HG02642 (cell line): Measurements from ENCODE around the gene PEX5L.
"Not testable (repeated sequence)": the region's sequence is repeated elsewhere in the genome, so short reads cannot be mapped to it uniquely, and the experiment has no call there.

Experiments
- ATAC-seq: cut with Tn5 transposase; IDR thresholded peaks from one replicate; pipeline ENCODE4 v1.9.1; 2021; ENCODE audit warnings: mild to moderate bottlenecking; ENCODE audit not compliant: unreplicated experiment, poor library complexity

Gene PEX5L

GRCh38 chr3:180017846-180018245, 18.9 kb downstream of the PEX5L start:
- no peak for ATAC-seq

- no peak for ATAC-seq
Observed at GRCh38 chr3:180011927-180012326, 24.8 kb downstream of the PEX5L start.

DNA sequence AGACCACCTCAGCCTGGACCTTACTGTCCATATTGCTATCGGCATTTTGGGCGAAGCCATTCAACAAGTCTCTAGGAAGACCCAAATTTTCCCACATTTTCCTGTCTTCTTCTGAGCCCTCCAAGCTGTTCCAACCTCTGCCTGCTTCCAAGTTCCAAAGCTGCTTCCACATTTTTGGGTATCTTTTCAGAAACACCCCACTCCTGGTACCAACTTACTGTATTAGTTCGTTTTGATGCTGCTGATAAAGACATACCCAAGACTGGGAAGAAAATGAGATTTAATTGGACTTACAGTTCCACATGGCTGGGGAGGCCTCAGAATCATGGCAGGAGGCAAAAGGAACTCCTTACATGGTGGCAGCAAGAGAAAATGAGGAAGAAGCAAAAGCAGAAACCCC, 28.4 kb downstream of the PEX5L start:
- ATAC-seq, result not testable (repeated sequence)

DNA sequence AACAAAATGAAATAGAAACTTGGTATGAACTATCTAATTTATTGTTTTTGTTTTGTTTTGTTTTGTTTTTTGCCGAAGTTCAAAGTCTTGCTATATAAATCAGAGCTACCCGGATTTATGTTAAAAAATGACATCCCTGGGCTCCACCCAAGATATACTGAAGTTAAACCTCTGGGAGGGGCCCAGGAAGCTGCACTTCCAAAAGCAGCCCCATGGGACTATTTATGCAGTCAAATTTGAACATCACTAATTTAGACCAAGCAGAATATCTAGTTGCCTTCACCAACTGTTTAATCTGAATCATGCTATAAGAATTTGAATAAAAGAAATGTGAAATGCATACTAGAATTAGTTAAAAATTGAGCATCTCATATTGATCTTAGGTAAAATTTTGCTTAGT, 32.2 kb downstream of the PEX5L start:
- ATAC-seq, result no peak

DNA sequence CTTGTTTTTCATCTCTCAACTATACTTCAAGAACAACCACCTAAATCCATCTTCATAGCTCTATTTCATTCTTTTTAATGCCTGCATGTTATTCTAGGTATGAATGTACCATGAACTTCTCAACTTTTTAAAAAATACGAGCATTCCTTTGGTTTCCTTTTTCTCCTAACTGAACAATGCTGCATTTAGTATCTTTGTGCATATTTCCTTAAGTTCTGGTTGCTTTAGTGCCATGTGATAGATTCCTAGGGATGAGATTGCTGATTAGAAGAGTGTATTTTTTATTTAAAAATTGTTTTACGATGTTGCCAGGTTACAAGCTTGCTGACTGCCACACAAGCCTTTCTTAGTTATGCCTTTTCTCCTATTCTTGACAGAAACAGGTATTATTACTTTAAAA, 34.7 kb downstream of the PEX5L start:
- ATAC-seq, result no peak

DNA sequence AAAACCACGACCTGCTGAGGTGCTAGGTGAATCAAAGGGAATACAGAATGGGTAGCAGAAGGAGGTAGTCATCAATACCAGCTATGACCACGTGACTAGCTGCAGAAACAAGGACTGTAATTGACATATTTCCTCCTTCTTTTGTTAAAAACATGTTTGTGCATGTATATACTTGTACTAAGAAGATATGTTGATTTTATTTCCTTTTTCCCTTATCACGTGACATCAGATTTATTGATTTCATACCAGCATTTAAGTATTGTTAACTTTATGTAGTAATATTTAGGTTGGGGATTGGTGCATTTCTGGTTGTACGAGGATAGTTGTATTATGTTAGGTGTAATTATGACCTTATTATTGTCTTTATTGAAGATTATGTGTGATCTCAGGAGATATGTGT, 36.2 kb downstream of the PEX5L start:
- ATAC-seq, result no peak

DNA sequence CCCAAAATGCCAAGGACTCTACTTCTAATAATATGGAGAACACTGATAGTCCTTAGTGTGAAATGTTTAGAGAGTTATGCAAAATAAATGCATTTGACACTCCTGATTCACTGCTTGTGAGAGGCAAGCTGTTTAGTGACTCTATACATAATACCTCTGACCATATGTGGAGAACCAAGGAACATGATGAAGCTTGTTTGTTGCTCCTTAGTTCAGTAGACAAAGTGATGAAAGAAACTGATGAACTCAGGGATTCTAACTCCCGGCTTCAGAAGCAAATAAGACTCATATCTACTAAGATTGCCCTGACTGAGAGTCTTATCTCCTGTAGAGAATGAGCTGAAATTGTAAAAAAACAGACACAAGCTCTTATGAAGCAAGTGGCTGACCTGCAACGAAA, 41.3 kb downstream of the PEX5L start:
- ATAC-seq, result no peak

- no peak for ATAC-seq
Observed at GRCh38 chr3:179991883-179992282, 44.9 kb downstream of the PEX5L start.

DNA sequence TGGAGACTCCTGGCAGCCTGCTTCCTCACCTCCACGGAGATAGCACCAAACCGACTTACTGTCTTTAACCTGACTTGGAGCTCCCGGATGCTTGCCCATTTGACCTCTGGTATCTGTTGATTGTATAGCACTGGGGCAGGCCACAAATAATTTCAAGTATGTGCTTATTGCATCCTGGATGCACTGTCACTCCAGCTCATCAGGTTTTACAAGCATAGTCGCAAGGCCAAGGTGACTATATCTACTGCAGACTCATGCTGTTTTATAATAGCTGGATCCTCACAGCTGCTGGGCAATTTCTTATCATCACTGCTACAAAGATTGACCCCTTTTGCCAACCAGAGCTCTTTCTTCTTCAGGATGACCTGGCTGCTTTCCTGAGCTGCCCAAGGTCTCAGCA, 45.6 kb downstream of the PEX5L start:
- no peak for ATAC-seq

GRCh38 chr3:179981646-179982045, 55.1 kb downstream of the PEX5L start:
- ATAC-seq, result no peak

DNA sequence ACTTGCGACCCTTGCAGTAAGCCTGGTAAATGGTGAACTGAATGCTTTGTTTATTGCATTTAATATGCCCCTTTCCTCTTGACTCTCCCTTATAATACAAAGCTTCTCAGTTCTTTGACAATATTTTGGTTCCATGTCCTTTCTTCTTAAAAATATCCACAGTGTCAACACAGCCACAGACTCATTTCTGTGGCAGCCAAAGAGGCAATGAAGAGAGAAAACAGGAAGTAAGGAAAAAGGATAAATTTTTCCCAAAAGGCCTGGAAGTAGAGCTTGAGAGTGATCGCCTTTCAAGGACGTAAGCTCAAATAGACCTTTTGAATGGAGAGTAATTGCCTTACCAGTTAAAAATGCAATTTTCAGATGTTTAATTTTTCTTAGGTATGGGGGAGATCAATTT, 59.4 kb downstream of the PEX5L start:
- no peak for ATAC-seq

DNA sequence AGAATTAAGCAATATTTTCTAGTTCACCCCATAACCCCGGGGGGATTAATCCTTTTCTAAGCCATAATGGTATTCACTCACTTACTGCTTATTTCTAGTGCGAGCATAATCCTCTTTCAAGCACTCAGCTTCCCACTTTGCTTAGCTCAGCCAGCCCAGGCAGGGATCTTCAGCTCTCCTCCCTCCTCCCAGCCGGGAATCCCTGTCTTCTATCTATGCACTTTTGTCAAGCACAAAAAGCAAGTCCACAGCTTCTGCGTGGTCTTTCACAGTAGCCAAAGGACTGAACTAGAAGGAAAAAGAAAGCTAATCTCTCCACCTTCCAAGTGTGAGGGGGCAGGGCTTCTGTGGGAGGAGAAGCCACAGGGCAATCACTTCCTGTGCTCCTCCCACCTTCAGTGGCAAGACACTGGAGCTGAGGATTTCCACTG, 62.8 kb downstream of the PEX5L start:
- ATAC-seq, result peak; percentile 55

DNA sequence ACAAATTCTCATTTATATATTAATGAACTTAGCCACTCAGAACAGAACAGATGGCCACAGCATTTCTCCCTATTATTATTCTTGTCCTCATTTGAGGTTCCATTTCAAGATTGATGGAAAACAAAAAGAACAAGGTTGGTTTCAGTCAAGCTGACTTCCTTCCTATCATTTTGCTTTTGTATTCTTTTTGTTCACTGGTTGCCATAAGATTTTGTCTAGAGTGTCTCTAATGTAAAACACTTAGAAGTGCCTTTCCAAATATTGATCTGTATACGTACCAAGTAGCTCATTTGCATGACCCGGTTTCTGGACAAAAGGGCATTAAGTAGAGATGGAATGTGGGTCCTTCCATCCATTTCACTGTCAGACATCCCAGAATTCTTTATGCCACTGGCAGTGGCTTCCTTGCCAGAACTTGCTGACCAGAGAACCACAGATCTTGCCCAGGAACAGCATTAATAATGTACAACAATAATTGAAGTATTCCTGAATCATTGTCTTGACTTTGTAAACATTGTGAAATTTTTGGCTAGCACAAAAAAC, 63.8 kb downstream of the PEX5L start:
- ATAC-seq, result no peak

GRCh38 chr3:179971280-179971679, 65.5 kb downstream of the PEX5L start:
- ATAC-seq, result no peak

GRCh38 chr3:179970746-179971145, 66.0 kb downstream of the PEX5L start:
- no peak for ATAC-seq

DNA sequence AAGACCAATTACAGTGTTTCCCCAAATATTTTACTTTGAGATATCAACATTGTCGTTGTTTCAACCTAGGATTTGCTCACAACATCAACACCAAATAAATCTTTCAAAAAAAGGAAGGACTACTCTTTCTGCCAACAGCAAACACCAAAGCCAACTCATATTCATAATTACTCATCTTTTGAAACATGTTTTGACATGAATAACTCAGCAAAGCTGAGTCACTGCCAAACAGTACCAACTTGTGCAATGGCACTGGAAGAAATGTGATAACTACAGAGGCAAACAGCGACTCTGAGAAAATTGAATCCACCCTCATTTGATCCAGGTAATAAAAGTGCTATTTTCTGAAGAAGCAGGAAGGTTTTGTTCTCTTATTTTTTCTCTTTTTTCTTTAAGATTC, 67.2 kb downstream of the PEX5L start:
- peak; percentile 27 for ATAC-seq

- ATAC-seq, result peak; percentile 89
Observed at GRCh38 chr3:179967622-179968021, 69.1 kb downstream of the PEX5L start.

DNA sequence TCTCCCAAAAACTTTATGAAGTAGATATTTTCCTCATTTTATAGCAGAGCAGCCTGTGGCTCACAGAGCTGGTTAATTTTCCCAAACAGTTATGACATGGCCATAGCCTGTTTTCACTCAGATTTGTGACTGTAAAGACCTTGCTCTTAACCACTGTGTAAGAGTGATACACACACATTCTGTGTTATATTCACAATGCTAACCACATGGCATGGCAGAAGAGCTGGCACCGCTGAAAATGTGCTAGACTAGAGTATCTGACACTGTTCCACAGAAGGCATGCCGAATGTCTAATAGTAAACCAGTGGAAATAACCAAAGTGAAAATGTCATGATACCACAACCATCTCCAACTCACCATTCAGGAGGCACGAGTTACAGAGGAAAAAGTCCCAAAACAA, 71.8 kb downstream of the PEX5L start:
- no peak for ATAC-seq

- no peak for ATAC-seq
Observed at GRCh38 chr3:179962629-179963387, 73.9 kb downstream of the PEX5L start.

GRCh38 chr3:179961703-179962078, 75.0 kb downstream of the PEX5L start:
- peak; percentile 74 for ATAC-seq

GRCh38 chr3:179961071-179961702, 75.5 kb downstream of the PEX5L start:
- ATAC-seq, result peak; percentile 28

DNA sequence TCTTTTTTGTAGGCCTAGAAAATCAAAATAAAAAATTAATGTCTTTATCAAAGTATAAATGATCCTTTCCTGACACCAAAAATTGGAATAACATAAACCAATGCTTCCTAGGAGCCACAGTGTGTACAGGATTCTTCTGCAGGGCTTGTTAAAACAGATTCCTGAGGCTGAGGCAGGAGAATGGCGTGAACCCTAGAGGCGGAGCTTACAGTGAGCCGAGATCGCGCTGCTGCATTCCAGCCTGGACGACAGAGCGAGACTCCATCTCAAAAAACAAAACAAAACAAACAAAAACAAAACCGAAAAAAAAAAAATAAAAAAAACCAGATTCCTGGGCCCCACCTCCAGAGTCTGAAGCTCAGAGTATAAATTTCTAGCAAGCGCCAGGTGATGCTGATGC, 78.0 kb downstream of the PEX5L start:
- no peak for ATAC-seq
